RCC 7860 (cell line): ENCODE data around the gene DYNLRB1.

Experiments
- DNase-seq: peaks from one replicate; pipeline ENCODE4 v3.0.0-alpha.2; 2015; ENCODE audit warnings: low spot score
- FAIRE-seq: peaks from 2 replicates; lab custom pipeline; 2012; peaks lifted over from hg19 to GRCh38; lab: Jason Lieb, UNC

Gene DYNLRB1

GRCh38 chr20:34532320-34532719 is 16.1 kb downstream of the DYNLRB1 start:
- no peak for FAIRE-seq

GRCh38 chr20:34532756-34533155 is 16.5 kb downstream of the DYNLRB1 start:
- FAIRE-seq (no peak), DNase-seq (no peak)

More at GRCh38 chr20:34532320-34532719, 16.1 kb downstream of the DYNLRB1 start:
- no peak for DNase-seq

GRCh38 chr20:34534391-34535165 is 18.4 kb downstream of the DYNLRB1 start:
- FAIRE-seq (no peak), DNase-seq (no peak)

- DNase-seq (no peak), FAIRE-seq (no peak)
Observed at GRCh38 chr20:34535301-34535840, 19.1 kb downstream of the DYNLRB1 start.

GRCh38 chr20:34535857-34536256 is 19.6 kb downstream of the DYNLRB1 start:
- FAIRE-seq: no peak
- no peak for DNase-seq

GRCh38 chr20:34536798-34537394 is 20.7 kb downstream of the DYNLRB1 start:
- FAIRE-seq (no peak), DNase-seq (no peak)

- DNase-seq (no peak), FAIRE-seq (no peak)
Observed at GRCh38 chr20:34537651-34538050, 21.4 kb downstream of the DYNLRB1 start.

- DNase-seq: no peak
- no peak for FAIRE-seq
Observed at GRCh38 chr20:34538671-34539123, 22.5 kb downstream of the DYNLRB1 start.

GRCh38 chr20:34539756-34540155 is 23.5 kb downstream of the DYNLRB1 start:
- FAIRE-seq: no peak
- DNase-seq: no peak

GRCh38 chr20:34540596-34541263 is 24.5 kb downstream of the DYNLRB1 start:
- FAIRE-seq (no peak), DNase-seq (no peak)

GRCh38 chr20:34541264-34541901 is 25.2 kb downstream of the DYNLRB1 start:
- no peak for DNase-seq
- FAIRE-seq: no peak

GRCh38 chr20:34541917-34542316 is 25.7 kb downstream of the DYNLRB1 start:
- FAIRE-seq (no peak), DNase-seq (no peak)

- FAIRE-seq (no peak), DNase-seq (no peak)
Observed at GRCh38 chr20:34542439-34542838, 26.2 kb downstream of the DYNLRB1 start.

- no peak for DNase-seq
- FAIRE-seq: no peak
Observed at GRCh38 chr20:34543463-34544056, 27.3 kb downstream of the DYNLRB1 start.

GRCh38 chr20:34544109-34544796 is 28.0 kb downstream of the DYNLRB1 start:
- DNase-seq (no peak), FAIRE-seq (no peak)

GRCh38 chr20:34546751-34547181 is 30.5 kb downstream of the DYNLRB1 start:
- DNase-seq (no peak), FAIRE-seq (no peak)

- FAIRE-seq: no peak
Observed at GRCh38 chr20:34547844-34548613, 31.8 kb downstream of the DYNLRB1 start.

GRCh38 chr20:34549291-34549928 is 33.2 kb downstream of the DYNLRB1 start:
- FAIRE-seq (no peak), DNase-seq (no peak)

More at GRCh38 chr20:34547844-34548613, 31.8 kb downstream of the DYNLRB1 start:
- DNase-seq: no peak

GRCh38 chr20:34549929-34550305 is 33.7 kb downstream of the DYNLRB1 start:
- DNase-seq: no peak
- FAIRE-seq: no peak
